ENCODE results near the gene SNPH. TPM values are rescaled to one million over a fixed set of nuclear protein-coding genes. Genes with fewer than 3 reads are reported as not detected.

Gene SNPH
- total RNA-seq, 1 experiment from 2014 or later: 2.4 TPM

DNA sequence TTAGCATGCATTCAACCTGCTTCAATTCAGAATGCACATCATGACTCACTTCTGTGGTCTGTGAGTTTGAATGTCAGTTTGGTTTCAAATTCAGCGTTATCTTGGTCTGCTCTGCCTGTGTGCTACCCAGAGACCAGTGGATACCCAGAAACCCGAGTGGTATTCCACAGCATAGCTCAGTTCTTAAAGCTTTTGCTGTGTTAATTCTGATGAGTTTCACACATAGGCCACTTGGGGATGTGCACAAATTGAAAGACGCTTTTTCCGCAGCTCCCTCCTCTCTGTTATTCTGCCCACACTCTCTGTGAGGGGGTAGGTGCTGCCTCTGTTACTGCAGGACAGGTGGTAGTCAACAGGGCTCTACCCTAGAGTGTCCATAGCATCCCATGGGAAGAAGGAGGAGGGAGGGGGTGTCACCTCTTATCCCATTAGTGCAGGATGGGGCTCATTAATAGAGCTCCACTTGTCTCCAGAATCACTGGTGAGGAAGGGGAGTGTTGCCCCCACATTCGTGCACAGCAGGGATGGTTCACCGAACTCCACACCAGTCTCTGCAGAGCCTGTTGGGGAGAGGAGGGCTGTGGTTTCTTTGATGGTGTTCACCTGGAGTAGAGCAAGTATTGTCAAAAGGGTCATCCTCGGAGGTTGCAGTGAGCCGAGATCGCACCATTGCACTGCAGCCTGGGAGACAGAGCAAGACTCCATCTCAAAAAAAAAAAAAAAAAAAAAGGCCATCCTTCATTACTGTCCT is 92.0 kb downstream of the SNPH start:
- in situ Hi-C loops (cut with HindIII; ENCODE audit: low sequenced_read_pairs): no loop called here
- DNase-seq (ENCODE audit: low spot score): no peak

Other genes with a start within 250 kb of the SNPH start
- gene PSMF1, start 147.7 kb upstream of the SNPH start, total RNA-seq (2014; rRNA removed; shearing (Covaris generic)): 84.9 and 95.9 TPM in 2 replicates
- gene TMEM74B, start 81.3 kb upstream of the SNPH start, total RNA-seq (2014; rRNA removed; shearing (Covaris generic)): 1.2 TPM in 1 of 2 replicates, not detected in the other
- not detected in 2 replicates for gene C20orf202, start 62.8 kb upstream of the SNPH start, total RNA-seq (2014; rRNA removed; shearing (Covaris generic))
- not detected in 2 replicates for gene RAD21L1, start 40.2 kb upstream of the SNPH start, total RNA-seq (2014; rRNA removed; shearing (Covaris generic))
- gene SDCBP2, start 62.8 kb downstream of the SNPH start, total RNA-seq (2014; rRNA removed; shearing (Covaris generic)): 0.49 and 2.0 TPM in 2 replicates
- 158 and 170 TPM in 2 replicates for gene FKBP1A, start 126.8 kb downstream of the SNPH start, total RNA-seq (2014; rRNA removed; shearing (Covaris generic))
- gene NSFL1C, start 200.6 kb downstream of the SNPH start, total RNA-seq (2014; rRNA removed; shearing (Covaris generic)): 89.2 and 123 TPM in 2 replicates
- not detected in 2 replicates for gene SIRPB2, start 225.1 kb downstream of the SNPH start, total RNA-seq (2014; rRNA removed; shearing (Covaris generic))